Nucleus accumbens (tissue), 56 donors: ENCODE data around the gene NR3C2.
A peak's percentile ranks its signal among the peaks of the same experiment; 100 is the strongest.
"Not testable (repeated sequence)": the region's sequence is repeated elsewhere in the genome, so short reads cannot be mapped to it uniquely, and the experiment has no call there.

Experiments
- DNase-seq, 56 donors: peaks; one replicate each; lab custom pipeline; 2025; lab: John Stamatoyannopoulos, UW

The NR3C2 gene

DNA sequence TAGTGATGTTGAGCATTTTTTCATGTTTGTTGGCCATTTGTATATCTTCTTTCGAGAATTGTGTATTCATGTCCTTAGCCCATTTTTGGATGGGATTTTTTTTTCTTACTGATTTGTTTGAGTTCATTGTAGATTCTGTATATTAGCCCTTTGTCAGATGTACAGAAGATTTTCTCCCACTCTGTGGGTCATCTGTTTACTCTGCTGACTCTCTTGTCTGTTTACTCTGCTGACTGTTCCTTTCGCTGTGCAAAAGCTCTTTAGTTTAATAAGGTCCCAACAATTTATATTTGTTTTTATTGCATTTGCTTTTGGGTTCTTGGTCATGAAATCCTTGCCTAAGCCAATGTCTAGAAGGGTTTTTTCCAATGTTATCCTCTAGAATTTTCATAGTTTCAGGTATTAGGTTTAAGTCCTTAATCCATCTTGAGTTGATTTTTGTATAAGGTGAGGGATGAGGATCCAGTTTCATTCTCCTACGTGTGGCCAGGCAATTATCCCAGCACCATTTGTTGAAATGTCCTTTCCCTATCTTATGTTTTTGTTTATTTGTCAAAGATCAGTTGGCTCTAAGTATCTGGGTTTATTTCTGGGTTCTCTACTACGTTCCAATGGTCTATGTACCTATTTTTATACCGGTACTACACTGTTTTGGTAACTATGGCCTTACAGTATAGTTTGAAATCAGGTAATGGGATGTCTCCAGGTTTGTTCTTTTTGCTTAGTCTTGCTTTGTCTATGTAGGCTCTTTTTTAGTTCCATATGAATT is 254.6 kb downstream of the NR3C2 start:
- not testable (repeated sequence) for DNase-seq

DNA sequence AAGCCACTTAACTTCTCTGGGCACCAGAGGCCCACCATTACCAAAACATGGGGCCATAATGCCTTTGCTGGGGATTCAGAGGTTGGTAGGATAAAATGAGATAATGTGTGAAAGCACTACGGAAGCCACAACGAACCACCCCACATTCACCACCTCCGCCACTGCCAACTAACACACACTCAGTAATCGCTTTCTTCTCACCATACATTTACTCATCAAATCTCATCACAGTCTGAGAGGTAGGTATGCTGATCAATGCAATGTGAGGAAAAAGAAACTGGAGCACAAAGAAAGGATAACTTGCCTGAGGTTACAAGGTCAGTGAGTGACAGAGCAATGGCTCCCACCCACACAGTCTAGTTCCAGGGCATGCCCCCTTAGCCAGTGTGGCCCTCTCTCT is 257.3 kb downstream of the NR3C2 start:
- DNase-seq: no peak

DNA sequence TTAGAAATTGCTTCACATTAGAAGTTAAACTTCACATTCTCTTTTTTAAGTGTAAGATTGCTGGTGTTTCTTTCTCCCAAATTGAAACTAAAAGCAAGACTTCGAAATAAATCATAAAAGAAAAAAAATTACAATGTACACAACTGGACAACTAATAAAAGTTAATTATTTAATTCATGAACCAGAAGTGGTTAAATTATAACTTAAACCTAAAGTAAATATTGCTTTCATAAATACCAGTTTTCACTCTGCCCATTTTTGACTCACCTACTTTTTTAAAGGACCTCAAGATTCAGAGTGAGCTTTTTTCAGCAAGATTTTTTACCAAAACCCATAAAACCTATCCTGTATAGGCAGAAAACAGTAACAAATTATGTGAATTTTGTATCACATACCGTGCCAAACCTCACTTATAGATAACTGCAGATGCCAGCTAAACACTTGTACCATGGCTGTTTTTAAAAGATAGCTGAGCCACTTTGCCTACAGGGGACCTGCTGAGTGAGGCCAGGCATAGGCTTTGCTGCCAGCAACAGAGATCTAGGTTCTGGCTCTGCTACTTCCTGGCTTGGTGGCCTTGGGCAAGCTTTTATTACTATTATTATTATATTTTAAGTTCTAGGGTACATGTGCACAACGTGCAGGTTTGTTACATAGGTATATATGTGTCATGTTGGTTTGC is 259.8 kb downstream of the NR3C2 start:
- no peak for DNase-seq

DNA sequence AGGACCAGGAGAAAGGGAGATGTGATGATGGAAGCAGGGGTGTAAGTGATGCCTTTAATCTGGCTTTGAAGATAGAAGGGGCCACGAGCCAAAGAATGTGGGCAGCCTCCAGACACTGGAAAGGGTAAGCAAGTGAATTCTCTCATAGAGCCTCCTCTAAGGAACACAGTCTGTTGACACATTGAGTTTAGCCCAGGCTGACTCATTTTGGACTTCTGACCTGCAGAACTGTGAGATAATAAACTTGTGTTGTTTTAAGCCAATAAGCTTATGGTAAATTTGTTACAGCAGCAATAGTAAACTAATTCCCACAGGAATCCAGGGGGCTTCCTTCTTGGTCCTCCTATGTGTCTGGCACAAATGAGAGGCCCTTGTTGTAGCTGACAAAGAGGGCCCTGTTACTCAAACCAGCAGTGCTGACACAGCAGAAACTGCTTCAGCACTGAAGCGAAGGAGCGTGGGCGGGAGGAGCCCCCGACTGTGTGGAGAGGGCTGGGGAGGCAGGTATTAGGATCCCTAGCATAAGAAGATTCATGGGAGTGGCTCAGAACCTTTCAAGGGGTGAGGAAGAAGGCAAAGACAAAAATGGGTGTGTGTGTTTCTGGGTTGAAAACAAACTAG is 268.7 kb downstream of the NR3C2 start:
- peak in 2 of 56 donors; percentile 2 to 3 for DNase-seq

DNA sequence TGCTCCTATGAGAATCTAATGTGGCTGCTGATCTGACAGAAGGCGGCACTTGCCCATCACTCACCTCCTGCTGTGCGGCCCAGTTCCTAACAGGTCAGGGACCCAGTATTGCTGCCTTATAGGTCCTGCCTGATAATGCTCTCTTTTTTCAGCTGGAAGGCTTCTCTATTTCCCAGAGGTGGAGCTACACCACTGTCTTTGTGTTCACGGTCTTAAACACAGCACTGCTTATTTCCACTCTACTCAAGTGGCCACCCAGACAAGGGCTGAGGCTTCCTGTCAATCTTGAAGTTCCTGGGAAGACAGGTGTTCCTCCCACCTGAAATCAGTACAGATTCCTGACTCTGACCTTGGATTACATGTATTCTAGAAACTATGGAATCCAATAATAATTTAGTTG is 270.6 kb downstream of the NR3C2 start:
- no peak for DNase-seq

DNA sequence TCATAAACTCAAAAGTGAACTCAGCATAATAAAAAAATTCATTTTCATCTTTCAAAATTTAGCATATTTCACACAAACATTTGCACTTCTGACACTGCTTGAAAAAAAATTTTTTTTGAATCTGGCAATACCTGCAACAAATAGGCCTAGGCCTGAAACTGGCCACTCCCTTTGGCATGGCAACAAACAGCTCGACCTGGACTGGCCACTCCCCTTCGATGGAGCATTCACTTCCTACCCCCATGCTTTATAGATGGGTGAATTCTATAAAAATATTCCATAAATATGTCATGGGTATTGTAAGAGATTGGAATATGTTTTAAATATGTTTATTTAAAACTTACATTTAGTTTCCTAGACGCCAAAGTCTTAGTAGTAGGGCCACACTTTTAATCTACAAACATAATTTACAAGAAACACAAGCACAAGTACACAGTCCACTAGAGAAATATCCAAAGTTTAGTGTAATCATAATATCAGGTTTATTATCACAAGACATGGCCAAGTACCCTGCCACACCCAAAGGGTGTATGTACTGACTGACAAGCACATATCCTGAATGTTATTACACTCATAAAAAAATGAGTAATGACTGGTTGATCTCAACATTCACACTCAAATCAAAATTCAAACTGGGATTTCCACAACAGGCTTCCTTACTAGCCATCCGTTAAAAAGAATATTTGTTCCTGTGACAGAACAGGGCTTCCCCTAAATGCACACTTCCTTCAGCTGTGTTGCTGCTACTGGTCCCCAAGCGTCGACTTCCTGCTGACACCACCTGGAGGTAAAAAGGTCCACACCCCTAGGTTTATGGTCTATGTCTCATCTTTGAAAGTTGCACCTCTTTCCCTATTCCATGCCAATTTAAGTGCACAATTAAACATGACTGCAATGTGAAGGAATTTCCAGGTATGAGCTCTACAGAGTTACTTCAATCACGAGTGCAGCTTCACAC is 271.5 kb downstream of the NR3C2 start:
- DNase-seq: no peak

DNA sequence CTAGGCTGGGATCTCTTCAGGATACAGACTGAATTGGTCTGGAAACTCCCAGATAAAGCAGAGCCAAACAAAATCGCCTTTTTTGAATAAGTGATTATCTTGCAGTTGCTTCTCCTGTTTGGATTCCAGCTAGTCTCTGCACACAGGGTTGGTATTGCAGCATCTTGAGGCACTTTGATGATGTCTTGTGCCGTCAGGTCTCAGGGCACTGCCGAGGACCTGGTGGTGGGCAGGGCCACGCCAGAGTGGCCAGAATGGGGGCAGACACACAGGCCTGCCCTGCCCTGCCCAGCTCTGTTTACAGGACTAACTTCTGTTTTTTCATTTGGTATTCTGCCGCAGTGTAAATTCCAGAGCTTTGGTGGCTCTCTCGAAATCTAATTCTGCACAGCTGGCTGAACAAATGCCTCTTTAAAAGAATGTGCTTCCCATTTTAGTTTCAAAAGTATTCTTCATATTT is 276.1 kb downstream of the NR3C2 start:
- no peak for DNase-seq

DNA sequence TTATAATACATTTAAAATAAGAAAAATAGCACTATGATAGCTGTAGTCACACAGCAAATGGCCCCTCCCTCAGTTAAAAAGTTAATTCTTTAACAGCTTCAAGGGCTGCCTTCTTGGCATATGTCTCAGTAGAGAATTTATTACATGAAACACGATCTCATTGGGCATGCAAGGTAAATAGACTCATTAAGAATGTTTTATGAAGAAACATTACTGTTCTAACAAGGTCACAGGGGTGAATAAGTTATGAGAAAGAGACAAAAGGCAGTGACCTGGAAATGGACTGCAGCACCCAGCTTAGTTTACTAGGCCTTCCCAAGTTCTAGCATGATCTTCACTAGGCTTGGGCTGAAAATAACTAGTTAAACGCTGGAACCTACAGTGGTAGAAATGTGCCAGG is 277.7 kb downstream of the NR3C2 start:
- DNase-seq: no peak

DNA sequence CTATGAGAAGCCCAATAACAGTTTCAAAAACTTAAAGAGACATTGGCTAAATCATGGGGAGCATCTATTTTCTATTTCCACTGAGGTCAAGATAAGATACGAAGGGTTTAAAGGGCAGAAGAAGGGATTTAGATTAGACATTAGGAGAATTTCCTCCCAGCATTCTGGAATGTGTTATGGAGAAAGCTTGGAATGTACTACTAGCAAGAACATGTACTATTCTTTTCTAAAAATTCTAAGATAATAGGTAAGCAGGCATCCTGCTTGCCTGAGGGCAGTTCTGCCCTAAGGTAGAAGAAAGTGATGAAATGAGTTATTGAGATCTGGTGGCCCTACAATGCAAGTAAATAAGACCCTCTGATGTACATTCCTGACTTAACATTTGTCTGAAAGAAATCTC is 279.2 kb downstream of the NR3C2 start:
- DNase-seq: no peak

DNA sequence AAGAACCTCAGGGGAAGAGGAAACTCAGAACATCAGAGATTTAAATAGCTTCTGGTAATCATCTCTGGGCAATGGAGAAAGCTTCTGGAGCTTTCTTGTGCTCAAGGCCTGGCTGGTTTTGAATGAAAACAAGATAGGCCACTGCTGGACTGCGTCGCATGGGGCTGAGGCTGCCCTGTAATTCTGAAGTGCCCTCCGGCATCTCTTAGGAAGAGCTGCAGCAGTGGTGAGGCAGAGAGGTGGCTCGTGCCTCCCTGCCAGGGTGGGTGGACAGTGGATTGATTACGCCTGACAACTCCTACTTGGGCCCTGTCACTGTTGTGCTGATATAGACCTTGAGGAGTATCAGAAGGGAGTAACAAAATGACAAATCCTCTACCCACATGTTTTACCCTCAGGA is 279.7 kb downstream of the NR3C2 start:
- no peak for DNase-seq

DNA sequence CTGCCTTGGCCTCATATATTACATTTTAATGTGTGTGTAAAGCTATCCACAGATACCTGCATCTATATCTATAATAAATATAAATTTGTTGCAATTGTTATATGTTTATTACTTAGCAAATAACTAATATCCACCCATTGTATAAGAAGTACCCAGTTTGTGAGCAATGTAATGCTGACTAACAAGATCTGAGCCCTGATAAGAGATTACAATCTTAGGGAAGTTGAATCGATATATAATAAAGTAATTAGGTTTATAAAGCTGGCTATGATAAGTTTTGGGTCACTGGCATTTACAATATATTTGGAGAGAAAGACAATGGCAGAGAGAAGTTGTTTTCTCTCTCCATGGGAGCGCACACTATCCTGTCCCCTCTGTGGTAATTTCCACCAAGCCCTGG is 280.6 kb downstream of the NR3C2 start:
- DNase-seq: no peak

DNA sequence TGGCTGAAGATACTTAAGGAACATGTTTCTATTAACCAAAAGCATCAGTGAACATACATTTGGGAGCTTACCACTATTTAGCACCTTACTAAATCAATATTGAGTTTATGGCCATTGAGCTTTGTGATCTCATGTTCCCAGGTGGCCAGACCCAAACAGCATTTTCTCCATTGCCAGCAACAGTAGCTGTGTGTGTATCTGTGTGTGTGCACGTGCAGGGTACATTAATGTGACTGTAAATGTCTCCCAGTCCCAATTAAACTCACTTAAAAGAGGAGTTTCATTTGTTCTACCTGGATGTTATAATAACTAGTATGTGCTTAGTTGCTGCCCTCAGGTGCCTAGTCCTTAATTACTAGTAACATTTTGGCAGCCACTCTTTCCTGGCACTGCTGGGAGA is 282.4 kb downstream of the NR3C2 start:
- no peak for DNase-seq

DNA sequence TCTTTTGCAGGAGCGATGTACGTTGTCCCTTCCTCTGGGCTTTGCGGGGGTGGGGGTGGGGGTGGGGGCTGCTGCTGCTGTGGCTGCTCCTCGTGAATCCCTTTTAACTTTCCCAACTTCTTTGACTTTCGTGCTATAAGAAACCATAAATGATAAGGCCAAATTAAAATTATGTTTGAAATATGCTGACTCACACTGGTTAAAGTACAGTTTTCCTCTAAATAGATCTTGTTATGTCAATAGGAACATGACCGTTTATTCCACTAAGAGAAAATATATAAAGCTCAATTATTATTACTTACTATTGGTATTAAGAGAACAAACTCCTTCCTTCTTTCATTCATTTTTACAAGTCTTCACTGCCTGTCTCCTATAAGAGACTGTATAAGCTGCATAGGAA is 287.4 kb downstream of the NR3C2 start:
- DNase-seq: no peak

DNA sequence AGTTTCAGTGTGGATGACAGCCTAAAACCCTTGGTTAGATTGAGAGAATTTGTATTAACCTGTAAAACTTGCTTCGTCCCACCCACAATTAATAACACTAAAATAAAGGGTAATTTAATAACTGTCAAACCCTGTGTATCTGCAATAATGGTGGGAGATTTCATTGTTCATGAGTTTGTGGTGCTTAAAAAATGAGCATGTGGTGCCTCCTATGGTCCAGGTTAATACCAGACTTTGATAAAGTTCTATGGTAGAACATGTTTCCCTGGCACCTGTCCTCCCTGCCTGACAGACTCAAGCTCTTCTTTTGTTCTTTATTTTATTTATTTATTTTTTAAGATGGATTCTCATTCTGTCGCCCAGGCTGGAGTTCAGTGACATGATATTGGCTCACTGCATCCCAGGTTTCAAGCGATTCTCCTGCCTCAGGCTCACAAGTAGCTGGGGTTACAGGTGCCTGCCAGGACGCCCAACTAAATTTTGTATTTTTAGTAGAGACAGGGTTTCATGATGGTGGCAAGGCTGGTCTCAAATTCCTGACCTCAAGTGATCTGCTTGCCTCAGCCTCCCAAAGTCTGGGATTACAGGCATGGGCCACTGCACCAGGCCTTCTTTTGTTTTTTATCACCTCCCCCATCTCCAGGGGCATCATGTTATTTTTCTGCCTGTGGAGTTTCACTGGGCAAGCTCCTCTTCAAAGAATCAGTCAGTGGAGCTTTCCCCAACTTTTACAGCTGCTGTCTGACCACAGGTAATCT is 289.2 kb downstream of the NR3C2 start:
- no peak for DNase-seq

DNA sequence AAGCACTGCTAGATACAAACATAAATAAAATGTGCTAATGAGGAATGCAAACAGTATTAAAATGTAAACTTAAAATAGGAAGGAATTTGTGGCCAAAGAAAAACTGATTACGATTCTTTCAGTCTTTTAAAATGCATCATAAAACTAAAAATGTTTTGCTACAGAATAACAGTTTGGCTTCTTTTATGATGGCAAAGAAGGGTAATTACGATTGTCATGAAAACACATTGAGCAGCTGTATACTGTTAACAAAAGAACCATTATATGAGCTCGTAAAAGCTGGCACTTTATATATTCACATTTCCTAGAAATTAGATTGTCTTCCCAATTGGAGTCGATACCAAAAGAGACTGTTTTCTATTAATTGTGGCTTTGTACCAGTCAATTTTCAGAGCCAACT is 290.4 kb downstream of the NR3C2 start:
- DNase-seq: no peak

DNA sequence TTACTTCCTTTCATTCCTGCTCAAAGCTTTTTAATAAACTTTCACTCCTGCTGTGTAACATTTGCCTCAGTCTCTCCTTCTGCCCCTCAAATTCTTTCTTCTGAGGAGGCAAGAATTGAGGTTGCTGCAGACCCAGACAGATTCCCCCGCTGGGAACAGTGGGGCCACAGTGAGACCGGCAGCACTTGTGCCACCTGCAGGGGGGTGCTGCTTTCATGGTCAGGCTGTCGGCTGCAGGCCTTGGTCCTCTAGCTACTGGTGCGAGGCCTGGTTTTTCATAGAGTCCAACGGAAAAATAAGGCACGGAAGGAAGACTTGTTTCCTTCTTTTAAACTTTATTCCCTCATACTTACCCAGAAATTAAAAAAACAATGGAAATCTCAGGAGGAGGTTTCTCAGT is 296.7 kb downstream of the NR3C2 start:
- DNase-seq: no peak

DNA sequence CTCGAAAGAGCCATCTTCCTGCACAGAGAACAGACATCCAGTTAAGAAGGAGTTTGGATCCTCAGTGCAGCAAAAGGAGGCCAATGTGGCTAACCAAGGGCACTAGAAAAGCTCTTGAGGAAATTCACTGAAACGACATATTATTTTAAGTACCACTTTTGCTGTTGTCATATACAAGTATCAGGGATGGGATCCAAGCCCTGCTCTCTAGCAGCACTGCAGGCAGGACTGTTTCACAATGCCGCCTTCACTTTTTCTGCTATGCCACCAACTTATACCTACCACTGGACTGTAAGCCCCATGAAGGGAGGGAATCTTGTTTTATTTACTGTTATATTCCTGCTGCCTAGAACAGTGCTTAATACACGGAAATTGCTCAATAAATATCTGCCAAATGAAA is 299.0 kb downstream of the NR3C2 start:
- no peak for DNase-seq

DNA sequence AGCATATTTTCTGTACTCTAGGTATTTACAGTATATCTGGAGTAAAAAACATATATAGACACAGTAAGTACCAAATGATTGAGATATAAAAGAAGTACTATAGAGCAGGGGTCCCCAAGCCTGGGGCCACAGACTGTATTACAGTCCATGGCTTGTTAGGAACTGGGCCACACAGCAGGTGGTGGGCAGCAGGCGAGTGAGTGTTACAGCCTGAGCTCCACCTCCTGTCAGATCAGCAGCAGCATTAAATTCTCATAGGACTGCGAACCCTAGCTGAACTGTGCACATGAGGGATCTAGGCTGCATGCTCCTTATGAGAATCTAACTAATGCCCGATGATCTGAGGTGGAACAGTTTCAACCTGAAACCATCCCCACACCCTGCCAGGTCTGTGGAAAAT is 300.7 kb downstream of the NR3C2 start:
- DNase-seq: no peak

DNA sequence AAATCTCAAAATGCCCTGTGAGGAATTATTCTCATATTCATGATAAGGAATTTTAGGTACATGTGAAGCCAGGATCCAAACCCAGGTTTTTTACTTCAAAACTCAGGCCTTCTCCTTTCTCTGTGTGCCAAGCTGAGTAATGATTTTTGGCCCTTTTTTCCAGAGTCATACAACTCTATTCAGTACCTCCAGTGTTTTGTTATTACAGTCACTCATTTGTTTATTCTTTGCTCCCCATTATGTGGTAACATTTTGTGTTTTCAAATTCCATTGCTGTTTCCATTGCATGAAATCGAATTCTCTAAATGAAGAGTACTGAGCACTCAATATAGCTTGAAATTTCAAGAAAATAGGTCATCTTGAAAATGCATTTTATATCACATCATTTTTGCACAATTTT is 315.4 kb downstream of the NR3C2 start:
- DNase-seq: no peak

DNA sequence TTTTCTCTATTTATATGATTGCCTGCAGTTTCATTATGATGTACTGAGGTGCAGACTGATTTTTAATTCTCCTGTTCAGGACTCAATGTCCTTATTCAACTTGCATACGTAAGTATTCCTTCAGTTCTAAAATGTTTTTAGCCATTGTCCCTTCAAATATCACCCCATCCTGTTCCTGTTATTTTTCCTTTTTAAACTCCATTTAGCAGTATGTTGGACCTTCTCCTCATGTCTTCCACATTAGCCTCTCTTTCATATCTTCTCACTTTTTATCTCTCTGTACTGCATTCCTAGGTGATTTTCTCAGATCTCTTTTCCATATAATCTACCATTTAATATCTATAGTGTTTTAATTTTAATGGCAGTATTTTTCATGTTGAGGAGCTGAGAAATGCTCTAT is 317.7 kb downstream of the NR3C2 start:
- no peak for DNase-seq
